HG03571 (cell line): ENCODE results near the gene FUZ.

Experiments used
- ATAC-seq: cut with Tn5 transposase; IDR thresholded peaks from one replicate; pipeline ENCODE4 v1.9.1; 2021; ENCODE audit not compliant: unreplicated experiment

FUZ gene

GRCh38 chr19:49851456-49852259, 38.6 kb upstream of the FUZ start:
- no peak for ATAC-seq

- ATAC-seq = peak; percentile 73
Observed at GRCh38 chr19:49850487-49851342, 37.6 kb upstream of the FUZ start, which contains the start of gene PTOV1. TSS of gene PTOV1 (plus strand) at chr19:49851159.

- ATAC-seq = no peak
Observed at GRCh38 chr19:49850221-49850486, 37.1 kb upstream of the FUZ start.

GRCh38 chr19:49849433-49850220, 36.5 kb upstream of the FUZ start:
- no peak for ATAC-seq

GRCh38 chr19:49848938-49849337, 35.8 kb upstream of the FUZ start:
- ATAC-seq = no peak

- no peak for ATAC-seq
Observed at GRCh38 chr19:49847731-49848696, 34.9 kb upstream of the FUZ start.

GRCh38 chr19:49846408-49846807, 33.3 kb upstream of the FUZ start:
- ATAC-seq = no peak

GRCh38 chr19:49845414-49845813, 32.3 kb upstream of the FUZ start:
- ATAC-seq = no peak

- no peak for ATAC-seq
Observed at GRCh38 chr19:49844138-49845095, 31.3 kb upstream of the FUZ start.

- ATAC-seq = no peak
Observed at GRCh38 chr19:49843265-49843664, 30.2 kb upstream of the FUZ start.

- no peak for ATAC-seq
Observed at GRCh38 chr19:49840736-49841249, 27.7 kb upstream of the FUZ start.

GRCh38 chr19:49840321-49840720, 27.2 kb upstream of the FUZ start:
- ATAC-seq = no peak

- no peak for ATAC-seq
Observed at GRCh38 chr19:49839713-49840112, 26.6 kb upstream of the FUZ start.

GRCh38 chr19:49838885-49839588, 25.9 kb upstream of the FUZ start:
- ATAC-seq = no peak

GRCh38 chr19:49837425-49837824, 24.3 kb upstream of the FUZ start:
- no peak for ATAC-seq

- ATAC-seq = no peak
Observed at GRCh38 chr19:49837009-49837310, 23.9 kb upstream of the FUZ start.

GRCh38 chr19:49836176-49837008, 23.3 kb upstream of the FUZ start:
- ATAC-seq = no peak

GRCh38 chr19:49835562-49835961, 22.5 kb upstream of the FUZ start:
- ATAC-seq = no peak
